Measurements from ENCODE around the gene YTHDC1.

Gene YTHDC1

GRCh38 chr4:68264875-68265565 lies 84.9 kb downstream of the YTHDC1 start:
- no peaks in the 10 kb centered on the region for H4K20me1 ChIP-seq (ENCODE audit: insufficient read depth, low read length, poor library complexity, severe bottlenecking)
- no peak overlapping the region for H3K4me3 ChIP-seq (ENCODE audit: low read length, poor library complexity, severe bottlenecking)
- no peaks in the 10 kb centered on the region for H3F3A ChIP-seq (ENCODE audit: low read depth)
- no peak for TF ChIP-seq EZH2phosphoT487 (IDR thresholded peaks at IDR 0.05; ENCODE audit: borderline replicate concordance)
- TF ChIP-seq CTCF (conservative IDR thresholded peaks at IDR 0.05; ENCODE audit: low read length) = no peak
- no peaks in the 10 kb centered on the region for H3K27me3 ChIP-seq (ENCODE audit: insufficient read depth, low read length, poor library complexity, severe bottlenecking)
- H3K36me3 ChIP-seq (ENCODE audit: insufficient read depth, low read length) = no peaks in the 10 kb centered on the region
- H3K9me3 ChIP-seq (ENCODE audit: insufficient read depth, low read depth, low read length) = no peaks in the 10 kb centered on the region
- H2AFZ ChIP-seq (ENCODE audit: low read length) = no peak overlapping the region
- H3K4me2 ChIP-seq (ENCODE audit: low read depth, low read length, poor library complexity, severe bottlenecking) = no peak overlapping the region
- H3K4me1 ChIP-seq (ENCODE audit: insufficient read depth, low read length, poor library complexity, severe bottlenecking) = no peaks in the 10 kb centered on the region
- H3K9ac ChIP-seq (ENCODE audit: low read depth, low read length, poor library complexity, severe bottlenecking) = no peak overlapping the region
- H3K9me2 ChIP-seq (replicated peaks; ENCODE audit: low read depth, low read length) = no peaks in the 10 kb centered on the region
- no peaks in the 10 kb centered on the region for H3K79me2 ChIP-seq (ENCODE audit: insufficient read depth, low read length)

Measured in Loucy (cell line).